K562 (cell line): ENCODE data around the gene DRAXIN. TPM values are rescaled to one million over a fixed set of nuclear protein-coding genes. Genes with fewer than 3 reads are reported as not detected.
A peak's percentile ranks its signal among the peaks of the same experiment; 100 is the strongest.

Source experiments
- ATAC-seq: fragments of 200-7000 bp; cut with Tn5 transposase; 3 replicates; pipeline ENCODE4 v1.9.1; 2020; ENCODE audit warnings: moderate library complexity
- BruUV-seq: library from RNA; stranded (reverse); fragments of 400-500 nt; replicated peaks from 2 replicates; lab custom pipeline; 2021; lab: Mats Ljungman, UMichigan
- CTCF ChIA-PET: fragments of 300-600 bp; formaldehyde crosslinking; extraction: SDS; loops from one replicate; lab custom pipeline; 2021; ENCODE audit warnings: low intra/inter-chr PET ratio; lab: Yijun Ruan, JAX
- POLR2A ChIA-PET: fragments of 300-600, 350-650 bp; sonication (Branson Sonifier 250); formaldehyde crosslinking; extraction: SDS; loops from one replicate; lab custom pipeline; 2021; ENCODE audit warnings: antibody characterized with exemption, inconsistent platforms; lab: Yijun Ruan, JAX
- DNase-seq, 4 experiments: peaks; one replicate each; pipeline versions ENCODE4 v3.0.0 to v3.0.0-alpha.2; 2011 to 2018; ENCODE audit warnings: low spot score in 3 of 4, mixed read lengths in 3 of 4; ENCODE audit errors: extremely low read depth in 1 of 4
- FAIRE-seq: peaks from 2 replicates; lab custom pipeline; 2011; peaks lifted over from hg19 to GRCh38; lab: Jason Lieb, UNC
- H2AFZ ChIP-seq: 2 replicates; pipeline ENCODE4 v1.6.0; 2011; ENCODE audit warnings: low read depth, low read length, control low read depth, inconsistent platforms
- H3K27ac ChIP-seq: fragments of 200-600 bp; 3 replicates; pipeline ENCODE4 v1.8.0; 2011; ENCODE audit warnings: low read depth, mild to moderate bottlenecking, control low read depth, inconsistent platforms, low read length, moderate library complexity, mixed read lengths; ENCODE audit errors: extremely low read depth
- H3K27me3 ChIP-seq, 2 experiments: fragments of 300-600 bp in 1 of 2; 2 replicates in 1 of 2; 3 replicates in 1 of 2; pipeline versions ENCODE4 v1.6.0 to v1.8.0; 2011; ENCODE audit warnings: inconsistent platforms in 2 of 2, low read length in 2 of 2, mild to moderate bottlenecking in 1 of 2, mixed read lengths in 1 of 2, moderate library complexity in 1 of 2; ENCODE audit not compliant: control insufficient read depth in 2 of 2, insufficient read depth in 2 of 2
- H3K36me3 ChIP-seq: fragments of 300-600 bp; 3 replicates; pipeline ENCODE4 v1.8.0; 2011; ENCODE audit warnings: mild to moderate bottlenecking, low read length, inconsistent platforms; ENCODE audit not compliant: control insufficient read depth, insufficient read depth
- H3K4me1 ChIP-seq, 2 experiments: fragments of 200-600 bp in 1 of 2; replicated peaks in 1 of 2; 2 replicates in 1 of 2; 3 replicates in 1 of 2; pipeline versions ENCODE4 v1.5.1 to v1.8.0; 2011; ENCODE audit warnings: inconsistent platforms in 2 of 2, low read length in 2 of 2, mild to moderate bottlenecking in 1 of 2, mixed read lengths in 1 of 2, moderate library complexity in 1 of 2; ENCODE audit not compliant: control insufficient read depth in 2 of 2, insufficient read depth in 2 of 2
- H3K4me2 ChIP-seq: 2 replicates; pipeline ENCODE4 v1.6.1; 2011; ENCODE audit warnings: low read length, control low read depth, inconsistent platforms, mixed read lengths; ENCODE audit not compliant: insufficient read depth
- H3K4me3 ChIP-seq: fragments of 200-600 bp; sonication (generic), shearing (Covaris generic); 2 replicates; pipeline ENCODE4 v1.5.1; 2016; ENCODE audit warnings: control low read depth, inconsistent platforms
- H3K79me2 ChIP-seq: fragments of 200-600 bp; 3 replicates; pipeline ENCODE4 v1.8.0; 2011; ENCODE audit warnings: low read length, inconsistent platforms; ENCODE audit not compliant: control insufficient read depth, insufficient read depth
- H3K9ac ChIP-seq, 2 experiments: 2 replicates each; pipeline versions ENCODE4 v1.6.0 to v1.6.1; 2011; ENCODE audit warnings: low read depth in 2 of 2, low read length in 2 of 2, control low read depth in 1 of 2, inconsistent platforms in 1 of 2, mild to moderate bottlenecking in 1 of 2, mixed read lengths in 1 of 2; ENCODE audit not compliant: insufficient read depth in 1 of 2
- H3K9me1 ChIP-seq: one replicate; pipeline ENCODE4 v1.6.0; 2011; ENCODE audit warnings: inconsistent platforms, mild to moderate bottlenecking, low read length, moderate library complexity; ENCODE audit not compliant: control insufficient read depth, insufficient read depth
- H3K9me3 ChIP-seq: replicated peaks from 2 replicates; pipeline ENCODE4 v1.5.1; 2011; ENCODE audit warnings: low read depth, low read length, inconsistent platforms; ENCODE audit not compliant: control insufficient read depth, insufficient read depth
- H4K20me1 ChIP-seq: replicated peaks from 2 replicates; pipeline ENCODE4 v1.6.1; 2011; ENCODE audit warnings: low read length, inconsistent platforms, mixed read lengths; ENCODE audit not compliant: control insufficient read depth, insufficient read depth
- CBX3 ChIP-seq, 2 experiments: IDR thresholded peaks; 1 replicate in 1 of 2; 2 replicates in 1 of 2; pipeline ENCODE4 v1.6.1; 2012; ENCODE audit warnings: inconsistent platforms in 2 of 2, low read length in 2 of 2, borderline replicate concordance in 1 of 2, control low read depth in 1 of 2
- MAZ ChIP-seq, 2 experiments: fragments of 450-650 bp in 1 of 2; sonication (generic) in 1 of 2; formaldehyde crosslinking; IDR thresholded peaks in 1 of 2; conservative IDR thresholded peaks in 1 of 2; 2 replicates each; pipeline versions ENCODE4 v1.4.0 to v1.5.0; 2020; ENCODE audit warnings: mild to moderate bottlenecking in 1 of 2, missing genetic modification reagents in 1 of 2
- RCOR1 ChIP-seq, 2 experiments: IDR thresholded peaks; 2 replicates each; pipeline ENCODE4 v1.6.1; 2012; ENCODE audit warnings: low read depth in 2 of 2, low read length in 2 of 2, borderline replicate concordance in 1 of 2, improper control_type of control experiment in 1 of 2
- SUPT5H ChIP-seq: fragments of 450-650 bp; IDR thresholded peaks from 2 replicates; pipeline ENCODE4 v1.6.1; 2016
- ZKSCAN1 ChIP-seq: fragments of 150-350 bp; IDR thresholded peaks from 2 replicates; pipeline ENCODE4 v1.6.1; 2016; ENCODE audit warnings: low read depth, low read length
- ZNF23 ChIP-seq: fragments of 250-450 bp; sonication (Bioruptor Pico); IDR thresholded peaks from 2 replicates; pipeline ENCODE4 v1.4.0; 2020; ENCODE audit warnings: mild to moderate bottlenecking
- ZNF764 ChIP-seq: fragments of 250-450 bp; sonication (Bioruptor Pico); IDR thresholded peaks from 2 replicates; pipeline ENCODE4 v1.4.0; 2020; ENCODE audit warnings: low read depth, mild to moderate bottlenecking, moderate library complexity
- WGBS: fragments of 100-300 bp; shearing (Covaris generic); methylation state at CpG from one replicate; pipeline ENCODE4 v1.1.6; 2016; ENCODE audit warnings: low coverage, mixed read lengths; ENCODE audit not compliant: insufficient coverage; ENCODE audit errors: missing lambda C conversion rate; 5-methylcytosine and 5-hydroxymethylcytosine counted together
- in situ Hi-C: fragments of 300-500 bp; cut with MboI; formaldehyde crosslinking; loops from 4 replicates; pipeline ENCODE4 v1.15.0; 2018; ENCODE audit warnings: inconsistent platforms, mixed read lengths
- intact Hi-C: fragments of 100-400 bp; cut with micrococcal nuclease; formaldehyde crosslinking; loops from 2 replicates; pipeline ENCODE4 v1.14.2; 2022
- polyA plus RNA-seq, 8 experiments: library from polyadenylated mRNA; depleted of rRNA in 4 of 8; stranded (reverse) in 5 of 8; unstranded in 3 of 8; fragments of >200 nt; fragmentation: Nextera tagmentation in 2 of 8; fragmentation: Illumina TruSeq in 1 of 8; extraction: Ambion mirVana in 2 of 8; extraction: Trizol in 1 of 8; gene quantifications; 2 replicates each; pipeline versions ENCODE4 v1.2.1 to v1.2.3, GENCODE V29; 2011 to 2014; ENCODE audit warnings: inconsistent platforms in 1 of 8, missing spikeins in 1 of 8
- total RNA-seq, 7 experiments: library from RNA; depleted of rRNA in 6 of 7; stranded (reverse); fragments of >200 nt in 6 of 7; fragmentation: Illumina TruSeq in 2 of 7; extraction: Trizol in 2 of 7; gene quantifications; 2 replicates each; pipeline versions ENCODE4 v1.2.1 to v1.2.3, GENCODE V29; 2011 to 2021; ENCODE audit warnings: low replicate concordance in 1 of 7

The DRAXIN gene
- total and polyA plus RNA-seq, 9 of the 15 experiments (the other 6 are each of a cell fraction or from before 2014, with no cell fraction given), result 0.01 to 0.04 (median 0.01) TPM; not detected in 6

DNA sequence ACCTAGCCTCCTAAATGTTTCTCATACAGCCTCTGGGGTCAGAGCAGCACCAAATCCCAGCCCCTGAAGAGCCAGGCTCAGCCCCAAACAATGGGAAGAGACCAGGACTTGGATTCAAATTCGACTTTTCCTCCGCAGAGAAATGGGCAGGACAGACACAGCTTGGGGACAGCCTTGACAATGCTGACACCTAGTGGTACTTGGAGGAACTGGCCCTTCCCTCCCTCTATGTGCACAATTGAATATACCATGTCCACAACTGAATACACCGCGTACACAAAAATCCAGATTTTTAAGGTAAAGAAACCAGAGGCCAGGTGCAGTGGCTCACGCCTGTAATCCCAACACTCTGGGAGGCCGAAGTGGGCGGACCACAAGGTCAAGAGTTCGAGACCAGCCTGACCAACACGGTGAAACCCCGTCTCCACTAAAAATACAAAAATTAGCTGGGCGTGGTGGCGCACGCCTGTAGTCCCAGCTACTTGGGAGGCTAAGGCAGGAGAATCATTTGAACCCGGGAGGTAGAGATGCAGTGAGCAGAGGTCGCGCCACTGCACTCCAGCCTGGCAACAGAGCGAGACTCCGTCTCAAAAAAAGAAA lies 49.0 kb upstream of the DRAXIN start (continued):
- TF ChIP-seq MAZ (CRISPR knock-in tag; conservative IDR thresholded peaks at IDR 0.05 in 1 of 2, IDR thresholded peaks at IDR 0.05 in 1 of 2), result 0 out of 4 replicates have a peak, but pooled peaks of 1 of the 2 experiments have one; percentile 33
- 0 out of 4 replicates have a peak, but pooled peaks of 1 of the 2 experiments have one; percentile 40 for TF ChIP-seq RCOR1 (IDR thresholded peaks at IDR 0.05; ENCODE audit: borderline replicate concordance in 1 of 2, low read depth in 2 of 2, low read length in 2 of 2)

- FAIRE-seq (no peak), ATAC-seq (no peak), DNase-seq (no peak)
- BruUV-seq, result no TSS peak
- in situ Hi-C loops, result no loop called here
- H2AFZ ChIP-seq, result no peak overlapping the region
- no peak overlapping the region for H3K4me3 ChIP-seq
- no peak overlapping the region for H3K27ac ChIP-seq
- H3K4me1 ChIP-seq, result peaks cover 0 to 19% of the 10 kb centered on the region in 2 experiments; a peak in 3 of 5 replicates
- ChIA-PET CTCF (interaction anchor here (0.5 to 3.7 kb wide), 4 partner anchors 324 to 606 kb away, joined by 3 to 25 read pairs (median 11); no protein-coding TSS in a partner anchor), POLR2A (interaction anchor here (0.7 to 0.8 kb wide), 2 partner anchors 25 to 266 kb away, joined by 3 read pairs; no protein-coding TSS in a partner anchor)
- peaks cover 5 to 20% of the 10 kb centered on the region in 2 experiments; a peak in 4 of 5 replicates for H3K27me3 ChIP-seq
- no peaks in the 10 kb centered on the region for H3K9me1 ChIP-seq
- intact Hi-C loops, result loop anchor here (2.0 to 5.0 kb wide), 2 partner anchors 171 to 307 kb away; no protein-coding TSS in a partner anchor
- H4K20me1 ChIP-seq, result peaks cover 2% of the 10 kb centered on the region
- no peak overlapping the region for H3K4me2 ChIP-seq
- no peak overlapping the region for H3K9ac ChIP-seq
- no peaks in the 10 kb centered on the region for H3K9me3 ChIP-seq
- TF ChIP-seq CBX3 (IDR thresholded peaks at IDR 0.05; ENCODE audit: borderline replicate concordance in 1 of 2, low read length in 2 of 2) (no peak), ZKSCAN1 (peak; percentile 96), SUPT5H (no peak), ZNF764 (CRISPR knock-in tag) (no peak), ZNF23 (CRISPR knock-in tag) (no peak)
- no peaks in the 10 kb centered on the region for H3K79me2 ChIP-seq
- H3K36me3 ChIP-seq, result no peaks in the 10 kb centered on the region
- 7% methylated on average over 5 of the region's 5 CpGs for WGBS
Observed at GRCh38 chr1:11643782-11644181, 47.7 kb upstream of the DRAXIN start.
